Memory B cell (primary cell): ENCODE results near the gene RBMS2.

Experiments
- ATAC-seq: fragments of 150-1000 bp; cut with Tn5 transposase; 2 replicates; pipeline ENCODE4 v1.10.0; 2021; ENCODE audit warnings: low read depth, mild to moderate bottlenecking, moderate library complexity
- DNase-seq, 2 donors: peaks; one replicate each; pipeline ENCODE4 v3.0.0; 2022; ENCODE audit warnings: low spot score in 2 of 2
- H3K27ac Mint-ChIP-seq: one replicate; pipeline ENCODE4 v1.8.0; 2022; ENCODE audit warnings: mild to moderate bottlenecking, moderate library complexity, mixed read lengths
- H3K27me3 Mint-ChIP-seq: one replicate; pipeline ENCODE4 v1.8.0; 2022; ENCODE audit warnings: mixed read lengths
- H3K36me3 Mint-ChIP-seq: one replicate; pipeline ENCODE4 v1.8.0; 2022; ENCODE audit warnings: mild to moderate bottlenecking, mixed read lengths
- H3K4me1 Mint-ChIP-seq: one replicate; pipeline ENCODE4 v1.8.0; 2022; ENCODE audit warnings: mixed read lengths
- H3K4me3 Mint-ChIP-seq: one replicate; pipeline ENCODE4 v1.8.0; 2022; ENCODE audit warnings: mild to moderate bottlenecking, moderate library complexity, mixed read lengths
- H3K9me3 Mint-ChIP-seq: one replicate; pipeline ENCODE4 v1.8.0; 2022; ENCODE audit warnings: mixed read lengths

Gene RBMS2

DNA sequence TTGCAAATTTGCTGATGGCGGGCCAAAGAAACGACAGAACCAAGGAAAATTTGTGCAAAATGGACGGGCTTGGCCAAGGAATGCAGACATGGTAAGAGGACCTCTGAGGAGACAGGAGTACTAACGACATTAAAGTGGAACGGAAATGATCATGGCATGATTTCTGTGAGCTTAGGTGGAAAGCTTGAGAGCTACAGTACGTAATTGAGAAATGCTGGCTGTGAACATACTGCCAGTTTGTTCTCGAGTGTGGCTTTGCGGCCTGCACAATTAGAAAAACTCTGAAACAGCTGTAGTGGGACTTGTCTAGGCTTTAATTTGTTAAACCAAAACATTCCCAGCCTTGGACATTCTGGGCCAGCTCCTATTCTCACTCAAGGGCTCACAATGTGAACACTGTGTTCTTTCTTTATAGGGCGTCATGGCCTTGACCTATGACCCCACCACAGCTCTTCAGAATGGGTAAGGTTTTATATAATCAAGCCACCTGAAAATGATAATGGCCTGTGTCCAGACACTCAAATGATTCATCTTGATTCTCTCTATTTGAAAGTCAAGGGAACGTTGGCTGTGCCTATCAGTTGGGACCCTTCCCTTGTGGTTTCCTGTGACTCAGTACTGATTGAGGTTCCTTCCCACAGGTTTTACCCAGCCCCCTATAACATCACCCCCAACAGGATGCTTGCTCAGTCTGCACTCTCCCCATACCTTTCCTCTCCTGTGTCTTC is 60.0 kb downstream of the RBMS2 start:
- no peaks in the 10 kb centered on the region for H3K9me3 Mint-ChIP-seq
- H3K4me3 Mint-ChIP-seq: no peak overlapping the region
- H3K27ac Mint-ChIP-seq: no peak overlapping the region
- no peaks in the 10 kb centered on the region for H3K36me3 Mint-ChIP-seq
- DNase-seq (no peak), ATAC-seq (no peak)
- H3K27me3 Mint-ChIP-seq: no peaks in the 10 kb centered on the region
- no peaks in the 10 kb centered on the region for H3K4me1 Mint-ChIP-seq

DNA sequence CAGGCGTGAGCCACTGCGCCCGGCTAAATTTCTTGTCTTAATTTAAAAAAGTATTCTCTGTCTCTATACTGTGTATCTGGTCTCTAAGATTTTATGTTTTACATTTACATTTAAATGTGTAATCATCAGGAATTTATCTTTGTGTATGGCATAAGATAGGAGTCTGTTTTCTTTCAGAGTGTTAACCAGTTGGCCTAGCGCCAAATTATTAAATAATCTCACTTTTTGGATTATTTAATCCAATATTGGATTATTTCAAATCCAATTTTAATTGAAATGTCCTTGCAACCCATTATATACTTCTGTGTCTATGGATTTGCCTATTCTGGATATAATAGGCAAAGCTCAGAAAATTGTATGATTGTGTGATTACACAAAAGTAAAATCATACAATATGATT is 63.5 kb downstream of the RBMS2 start:
- peaks cover 2% of the 10 kb centered on the region for H3K4me1 Mint-ChIP-seq
- H3K9me3 Mint-ChIP-seq: no peaks in the 10 kb centered on the region
- no peak overlapping the region for H3K4me3 Mint-ChIP-seq
- no peak overlapping the region for H3K27ac Mint-ChIP-seq
- DNase-seq: no peak
- H3K27me3 Mint-ChIP-seq: peaks cover 1% of the 10 kb centered on the region
- peaks cover 1% of the 10 kb centered on the region for H3K36me3 Mint-ChIP-seq
- no peak for ATAC-seq

DNA sequence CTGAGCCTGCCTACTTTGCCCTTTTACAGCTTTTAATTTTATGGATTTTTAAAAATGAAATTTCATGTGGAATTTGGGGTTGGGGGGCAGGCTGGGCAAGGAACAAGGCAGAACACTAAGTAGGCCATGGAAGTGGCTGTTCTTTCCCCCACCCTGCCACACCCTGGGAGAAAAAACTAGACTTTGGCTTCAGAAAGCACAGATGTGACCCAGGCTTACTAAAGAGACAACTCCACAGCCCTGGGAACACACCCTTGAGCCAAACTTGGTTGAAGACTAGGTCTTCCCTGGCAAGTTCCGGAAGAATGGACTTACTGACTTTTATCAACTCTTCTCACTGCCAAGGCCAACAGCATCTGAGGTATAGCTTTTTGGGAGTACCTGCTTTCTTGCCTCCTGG is 68.2 kb downstream of the RBMS2 start:
- Mint-ChIP-seq H3K27ac (no peak overlapping the region), H3K4me1 (peaks cover 8% of the 10 kb centered on the region), H3K4me3 (no peak overlapping the region), H3K27me3 (peaks cover 1% of the 10 kb centered on the region), H3K9me3 (no peaks in the 10 kb centered on the region), H3K36me3 (peaks cover 1% of the 10 kb centered on the region)
- DNase-seq (no peak), ATAC-seq (no peak)

DNA sequence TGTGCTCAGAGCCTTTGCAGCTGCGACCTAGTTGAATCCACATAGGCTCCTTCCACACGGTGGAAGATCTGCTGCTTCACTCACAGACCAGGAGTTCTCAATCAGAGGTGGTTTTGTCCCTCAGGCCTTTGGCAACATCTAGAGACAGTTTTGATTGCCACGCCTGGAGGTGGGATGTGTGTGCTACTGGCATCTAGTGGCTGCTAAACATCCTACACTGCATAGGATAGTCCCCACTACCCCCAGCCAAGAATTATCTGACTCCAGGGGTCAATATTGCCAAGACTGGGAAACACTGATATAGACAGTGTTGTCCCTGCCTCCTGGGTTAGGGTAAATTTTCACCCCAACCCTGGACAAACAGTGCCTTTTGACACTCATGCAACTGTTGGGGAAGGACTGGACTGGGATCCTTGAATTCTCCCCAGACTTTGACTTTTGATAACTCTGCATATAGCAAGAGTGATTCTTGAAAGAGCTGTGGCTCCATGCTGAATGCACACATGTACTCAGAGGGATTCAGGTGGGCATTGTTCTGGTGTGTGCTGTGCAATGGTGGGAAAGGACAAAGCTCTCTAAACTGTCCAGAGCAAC is 68.7 kb downstream of the RBMS2 start:
- no peak overlapping the region for H3K27ac Mint-ChIP-seq

DNA sequence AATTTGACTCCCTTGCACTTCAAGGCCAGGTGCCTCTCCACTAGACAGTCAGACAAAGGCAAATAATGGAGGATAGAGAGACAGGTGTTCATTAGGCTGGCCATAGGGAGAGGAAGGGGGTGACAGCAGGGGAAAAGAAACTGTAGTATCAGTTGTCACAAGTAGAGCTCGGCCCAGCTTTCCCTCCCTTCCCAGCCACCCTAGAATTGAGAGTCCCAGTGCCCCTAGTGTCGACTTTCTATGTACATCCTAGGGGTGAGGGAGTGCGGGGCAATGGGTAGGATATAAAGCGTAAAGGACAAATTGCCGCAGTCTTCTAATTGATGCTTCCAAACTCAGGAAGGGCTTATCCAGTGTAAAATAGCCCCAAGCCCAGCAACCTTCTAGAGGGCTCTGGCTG is 69.5 kb downstream of the RBMS2 start:
- H3K27me3 Mint-ChIP-seq: peaks cover 1% of the 10 kb centered on the region
- H3K36me3 Mint-ChIP-seq: peaks cover 1% of the 10 kb centered on the region
- no peak overlapping the region for H3K27ac Mint-ChIP-seq
- DNase-seq (no peak), ATAC-seq (no peak)
- peaks cover 8% of the 10 kb centered on the region for H3K4me1 Mint-ChIP-seq
- H3K4me3 Mint-ChIP-seq: no peak overlapping the region
- no peaks in the 10 kb centered on the region for H3K9me3 Mint-ChIP-seq

More for the DNA sequence above, 68.7 kb downstream of the RBMS2 start:
- Mint-ChIP-seq H3K36me3 (peaks cover 1% of the 10 kb centered on the region), H3K4me3 (no peak overlapping the region), H3K4me1 (peaks cover 8% of the 10 kb centered on the region), H3K27me3 (peaks cover 1% of the 10 kb centered on the region), H3K9me3 (no peaks in the 10 kb centered on the region)
- DNase-seq (no peak), ATAC-seq (peak; percentile 38)

DNA sequence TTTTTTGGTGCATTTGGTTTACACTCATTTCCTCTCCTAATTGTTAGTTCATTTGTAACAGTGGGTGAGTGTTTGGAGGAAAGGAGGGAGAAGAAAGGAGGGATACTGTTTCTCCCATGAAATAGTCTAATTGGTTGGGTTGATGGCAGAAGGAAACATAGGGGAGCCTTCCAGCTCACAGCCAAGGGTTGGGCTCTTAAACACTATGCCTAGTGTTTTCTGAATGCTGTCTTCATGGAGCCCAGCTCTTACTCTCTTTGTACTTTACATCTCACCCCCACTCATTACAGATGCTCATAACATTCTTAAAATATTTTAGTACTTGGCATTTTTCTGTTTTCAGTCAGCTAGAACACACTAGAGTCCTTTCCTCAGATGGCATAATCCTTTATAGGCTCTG is 70.3 kb downstream of the RBMS2 start:
- ATAC-seq (no peak), DNase-seq (no peak)
- H3K36me3 Mint-ChIP-seq: peaks cover 3% of the 10 kb centered on the region
- no peak overlapping the region for H3K4me3 Mint-ChIP-seq
- H3K27me3 Mint-ChIP-seq: peaks cover 1% of the 10 kb centered on the region
- H3K9me3 Mint-ChIP-seq: no peaks in the 10 kb centered on the region
- peak overlapping the region; percentile 67 for H3K27ac Mint-ChIP-seq
- H3K4me1 Mint-ChIP-seq: peaks cover 10% of the 10 kb centered on the region

DNA sequence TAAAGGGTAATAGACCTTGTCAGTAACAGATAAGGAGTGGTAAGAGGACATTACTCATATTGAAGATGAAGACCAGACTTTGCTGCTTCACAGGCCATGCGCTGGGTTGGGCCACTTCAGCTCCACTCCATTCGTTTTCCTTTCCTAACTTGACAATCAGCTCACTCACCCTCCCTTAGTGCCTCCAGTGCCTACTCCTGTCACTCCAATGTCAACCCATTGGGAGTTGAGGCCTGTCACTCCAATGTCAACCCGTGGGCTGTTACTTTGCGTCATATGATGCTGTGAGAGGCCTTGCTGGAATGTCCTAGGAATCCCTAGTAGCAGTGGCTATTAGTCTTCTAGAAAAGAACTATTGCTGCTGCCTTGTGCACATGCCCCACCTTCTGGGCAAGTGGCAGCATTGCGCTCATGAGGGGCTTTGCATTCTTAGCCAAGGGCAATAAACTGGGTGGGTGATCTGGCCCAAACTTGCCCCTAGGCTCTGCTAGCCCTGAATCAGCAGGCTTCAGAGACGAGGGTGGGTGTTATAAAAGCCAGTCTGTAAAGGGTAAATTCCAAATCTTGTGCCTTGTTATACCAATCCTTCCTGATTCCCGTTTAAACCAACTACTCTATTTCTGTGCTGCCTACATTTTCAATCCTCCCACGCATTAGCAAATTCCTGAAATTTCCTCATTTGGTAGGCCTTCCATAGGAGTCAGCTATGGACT is 72.4 kb downstream of the RBMS2 start:
- no peaks in the 10 kb centered on the region for H3K27me3 Mint-ChIP-seq
- H3K4me3 Mint-ChIP-seq: no peak overlapping the region
- DNase-seq: peak; percentile 53 to 61
- no peak overlapping the region for H3K27ac Mint-ChIP-seq
- ATAC-seq: peak; percentile 79
- no peaks in the 10 kb centered on the region for H3K9me3 Mint-ChIP-seq
- H3K4me1 Mint-ChIP-seq: peaks cover 9% of the 10 kb centered on the region
- H3K36me3 Mint-ChIP-seq: peaks cover 11% of the 10 kb centered on the region

DNA sequence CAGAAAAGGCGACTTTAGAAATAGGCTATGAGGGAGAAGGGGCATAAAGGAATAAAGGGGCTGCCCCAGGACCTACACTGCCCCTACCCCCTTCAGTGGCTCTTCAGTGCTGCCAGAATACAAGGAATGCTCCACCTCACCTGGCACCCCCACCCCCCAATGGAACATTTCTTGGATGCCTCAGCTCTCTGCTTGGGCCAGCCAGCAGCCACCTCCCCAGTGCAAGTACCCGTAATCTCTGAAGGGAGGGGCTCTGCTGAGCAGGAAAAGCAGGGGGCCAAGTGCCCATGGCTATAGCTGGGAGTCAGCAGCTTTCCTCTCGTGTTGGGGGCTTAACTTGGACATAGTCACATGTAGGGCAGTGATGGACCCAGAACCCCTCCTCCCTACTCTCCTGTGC is 75.2 kb downstream of the RBMS2 start:
- DNase-seq: no peak
- Mint-ChIP-seq H3K9me3 (no peaks in the 10 kb centered on the region), H3K4me3 (no peak overlapping the region), H3K27me3 (no peaks in the 10 kb centered on the region), H3K4me1 (peaks cover 9% of the 10 kb centered on the region), H3K27ac (peak overlapping the region; percentile 46), H3K36me3 (peaks cover 26% of the 10 kb centered on the region)
- ATAC-seq: no peak

DNA sequence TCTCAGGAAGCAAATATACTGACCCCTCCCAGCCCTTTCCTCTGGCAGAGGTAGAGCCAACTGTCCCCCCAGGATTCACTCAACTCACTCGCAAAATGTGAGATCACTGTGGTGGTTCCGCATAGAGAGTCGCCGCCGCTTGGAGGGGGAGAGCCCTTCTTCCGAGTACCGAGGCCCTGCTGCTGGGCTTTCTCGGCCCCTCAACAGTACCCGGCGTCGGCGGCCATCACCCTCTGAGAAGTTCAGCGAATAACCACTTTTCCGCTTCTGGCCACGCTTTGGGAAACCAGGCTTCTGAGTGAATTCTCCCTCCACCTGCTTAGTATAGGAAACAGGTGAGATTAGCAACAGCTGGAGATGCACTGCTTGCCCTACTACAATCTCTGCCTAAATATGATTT is 77.4 kb downstream of the RBMS2 start:
- Mint-ChIP-seq H3K27ac (no peak overlapping the region), H3K4me3 (no peak overlapping the region), H3K4me1 (peaks cover 7% of the 10 kb centered on the region), H3K9me3 (no peaks in the 10 kb centered on the region), H3K27me3 (no peaks in the 10 kb centered on the region), H3K36me3 (peaks cover 38% of the 10 kb centered on the region)
- ATAC-seq (no peak), DNase-seq (no peak)

DNA sequence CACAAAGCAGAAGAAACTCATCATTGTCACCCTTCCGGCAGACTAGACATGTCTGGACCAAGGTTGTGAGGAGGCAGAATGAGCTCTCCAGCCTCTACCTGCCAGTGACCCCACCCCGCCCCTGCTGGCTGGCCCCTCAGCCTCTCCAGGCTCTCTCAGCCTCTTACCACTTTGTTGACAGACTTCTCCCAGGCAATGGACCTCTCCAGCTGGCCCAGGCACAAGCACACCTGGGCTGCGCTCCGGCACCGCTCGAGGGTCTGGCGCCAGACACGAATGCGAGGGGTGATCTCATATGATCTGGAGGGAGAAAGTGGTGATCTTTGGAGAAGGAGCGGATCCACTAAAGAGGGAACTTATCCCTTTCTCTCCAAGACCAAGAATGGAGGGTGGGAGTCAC is 78.2 kb downstream of the RBMS2 start:
- Mint-ChIP-seq H3K9me3 (no peaks in the 10 kb centered on the region), H3K4me3 (no peak overlapping the region), H3K4me1 (peaks cover 2% of the 10 kb centered on the region), H3K27ac (no peak overlapping the region), H3K27me3 (no peaks in the 10 kb centered on the region), H3K36me3 (peaks cover 43% of the 10 kb centered on the region)
- DNase-seq (no peak), ATAC-seq (no peak)

DNA sequence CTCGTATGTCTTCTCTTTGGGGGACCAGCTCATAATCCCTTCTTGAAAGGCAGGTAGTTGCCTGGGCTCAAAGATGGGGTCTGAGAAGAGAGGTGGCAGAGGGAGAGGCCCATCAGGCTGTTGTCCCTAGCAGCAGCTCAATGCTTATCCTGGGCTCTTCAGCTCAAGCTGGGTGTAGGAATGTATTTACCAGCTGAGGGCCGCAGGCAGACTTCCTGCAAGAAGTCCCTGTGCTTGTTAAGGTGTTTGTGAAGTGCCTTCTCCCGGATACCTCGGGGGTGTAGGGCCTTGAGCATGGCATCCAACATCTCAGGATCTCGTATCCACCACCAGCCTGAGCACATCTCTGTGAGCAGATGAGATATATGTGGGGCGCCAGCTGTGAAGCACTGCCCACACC is 79.1 kb downstream of the RBMS2 start:
- peaks cover 2% of the 10 kb centered on the region for H3K4me1 Mint-ChIP-seq
- DNase-seq (no peak), ATAC-seq (no peak)
- no peak overlapping the region for H3K27ac Mint-ChIP-seq
- no peaks in the 10 kb centered on the region for H3K9me3 Mint-ChIP-seq
- H3K27me3 Mint-ChIP-seq: no peaks in the 10 kb centered on the region
- H3K36me3 Mint-ChIP-seq: peaks cover 48% of the 10 kb centered on the region
- no peak overlapping the region for H3K4me3 Mint-ChIP-seq

DNA sequence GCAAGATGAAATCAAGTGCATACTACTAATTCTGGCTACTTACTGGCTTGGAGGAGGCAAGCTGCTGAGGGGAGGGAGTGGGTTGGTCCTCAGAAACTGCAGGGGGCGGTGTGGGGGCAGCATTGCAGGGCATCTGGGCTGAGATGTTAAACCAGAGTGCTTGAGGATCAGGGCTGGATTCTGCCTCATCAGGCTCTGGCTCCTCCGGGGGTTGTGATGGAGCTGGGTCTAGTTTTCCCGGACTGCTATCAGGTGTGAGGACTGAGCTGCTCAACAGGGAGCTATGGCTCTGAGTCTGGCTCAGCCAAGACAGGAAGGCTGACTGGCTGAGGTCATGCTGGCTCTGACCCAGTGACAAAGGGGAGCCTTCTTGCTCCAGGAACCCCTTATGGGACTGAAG is 79.9 kb downstream of the RBMS2 start:
- H3K4me3 Mint-ChIP-seq: no peak overlapping the region
- H3K9me3 Mint-ChIP-seq: no peaks in the 10 kb centered on the region
- DNase-seq (peak; percentile 17 to 26), ATAC-seq (peak; percentile 62)
- peaks cover 54% of the 10 kb centered on the region for H3K36me3 Mint-ChIP-seq
- peak overlapping the region; percentile 58 for H3K27ac Mint-ChIP-seq
- peaks cover 2% of the 10 kb centered on the region for H3K4me1 Mint-ChIP-seq
- H3K27me3 Mint-ChIP-seq: no peaks in the 10 kb centered on the region

DNA sequence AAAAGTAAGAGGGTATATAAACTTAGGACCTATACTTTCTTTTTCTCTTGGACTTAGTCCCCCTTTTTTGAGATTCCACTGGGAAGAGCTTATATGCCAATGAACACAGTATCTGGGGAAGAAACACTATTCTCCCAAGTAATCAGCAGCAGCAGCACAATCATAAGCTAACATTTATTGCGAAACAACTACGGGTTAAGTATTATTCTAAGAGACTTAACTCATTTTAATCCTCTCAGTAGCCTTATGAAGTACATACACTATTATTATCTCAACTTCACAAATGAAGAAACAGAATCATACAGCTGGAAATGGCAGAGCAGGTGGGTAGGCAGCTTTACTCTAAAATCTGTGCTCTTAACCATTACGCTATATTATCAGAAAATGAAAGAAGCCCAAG is 80.6 kb downstream of the RBMS2 start:
- peaks cover 51% of the 10 kb centered on the region for H3K36me3 Mint-ChIP-seq
- no peaks in the 10 kb centered on the region for H3K9me3 Mint-ChIP-seq
- no peak overlapping the region for H3K4me3 Mint-ChIP-seq
- ATAC-seq (no peak), DNase-seq (no peak)
- H3K27ac Mint-ChIP-seq: no peak overlapping the region
- H3K4me1 Mint-ChIP-seq: no peaks in the 10 kb centered on the region
- H3K27me3 Mint-ChIP-seq: no peaks in the 10 kb centered on the region

DNA sequence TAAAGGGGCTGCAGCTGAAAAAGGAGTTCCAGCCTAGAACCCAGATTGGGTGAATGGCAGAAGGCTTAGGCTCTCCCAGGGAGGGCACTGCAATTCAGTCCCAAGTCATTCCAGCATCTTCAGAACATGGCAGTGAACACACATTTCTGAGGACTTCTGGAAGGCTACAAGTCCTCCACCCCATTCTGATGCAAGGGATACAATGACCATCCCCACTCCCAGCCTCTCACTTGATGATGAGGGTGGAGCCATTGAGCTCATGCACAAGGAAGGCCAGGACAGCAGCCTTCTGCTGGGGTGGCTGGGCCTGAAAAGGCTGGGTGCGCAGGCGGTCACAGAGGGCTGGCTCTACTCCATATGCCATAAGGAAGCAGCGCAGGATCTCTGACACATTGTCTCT is 82.7 kb downstream of the RBMS2 start:
- no peak for DNase-seq
- no peak overlapping the region for H3K4me3 Mint-ChIP-seq
- H3K9me3 Mint-ChIP-seq: no peaks in the 10 kb centered on the region
- ATAC-seq: no peak
- H3K27ac Mint-ChIP-seq: no peak overlapping the region
- H3K27me3 Mint-ChIP-seq: no peaks in the 10 kb centered on the region
- H3K36me3 Mint-ChIP-seq: peaks cover 46% of the 10 kb centered on the region
- no peaks in the 10 kb centered on the region for H3K4me1 Mint-ChIP-seq
